A673 (cell line): ENCODE measurements around the gene MLIP. TPM values are rescaled to one million over a fixed set of nuclear protein-coding genes. Genes with fewer than 3 reads are reported as not detected.

ENCODE experiments used
- BruUV-seq: library from RNA; stranded (reverse); fragments of 400-500 nt; replicated peaks from 2 replicates; lab custom pipeline; 2021; lab: Mats Ljungman, UMichigan
- CTCF ChIA-PET: fragments of 300-600 bp; sonication (Branson Sonifier 250); formaldehyde crosslinking; loops from one replicate; lab custom pipeline; 2022; ENCODE audit warnings: antibody characterized with exemption; lab: Charles Lee
- POLR2A ChIA-PET: fragments of 300-600 bp; sonication (Branson Sonifier 250); formaldehyde crosslinking; loops from one replicate; lab custom pipeline; 2022; ENCODE audit warnings: antibody characterized with exemption; ENCODE audit not compliant: low non-redundant PET; lab: Charles Lee
- DNase-seq: peaks from one replicate; pipeline ENCODE4 v3.0.0-alpha.2; 2015; ENCODE audit warnings: low spot score
- H3K27ac ChIP-seq: fragments of 200-600 bp; sonication (generic); 2 replicates; pipeline ENCODE4 v1.5.1; 2016; ENCODE audit warnings: mixed run types, low read depth, mild to moderate bottlenecking, mixed read lengths, antibody characterized with exemption, low read length; ENCODE audit not compliant: poor library complexity, severe bottlenecking
- H3K27me3 ChIP-seq: fragments of 200-600 bp; sonication (generic); replicated peaks from 2 replicates; pipeline ENCODE4 v1.6.1; 2017; ENCODE audit warnings: mixed run types, low read depth, mild to moderate bottlenecking, mixed read lengths, antibody characterized with exemption, low read length; ENCODE audit not compliant: insufficient read depth, poor library complexity
- H3K36me3 ChIP-seq: fragments of 200-600 bp; sonication (generic); 2 replicates; pipeline ENCODE4 v1.6.1; 2016; ENCODE audit warnings: mixed run types, mild to moderate bottlenecking, mixed read lengths, antibody characterized with exemption, low read length; ENCODE audit not compliant: insufficient read depth, poor library complexity, severe bottlenecking
- H3K4me1 ChIP-seq: fragments of 200-600 bp; sonication (generic); 2 replicates; pipeline ENCODE4 v1.6.1; 2017; ENCODE audit warnings: mixed run types, mild to moderate bottlenecking, mixed read lengths, antibody characterized with exemption, low read length; ENCODE audit not compliant: insufficient read depth, poor library complexity, severe bottlenecking
- H3K4me3 ChIP-seq: fragments of 200-600 bp; sonication (generic); 2 replicates; pipeline ENCODE4 v1.5.1; 2016; ENCODE audit warnings: low read depth, mixed run types, mild to moderate bottlenecking, mixed read lengths, low read length; ENCODE audit not compliant: poor library complexity, severe bottlenecking
- H3K9me3 ChIP-seq: fragments of 200-600 bp; sonication (generic); 2 replicates; pipeline ENCODE4 v1.6.1; 2016; ENCODE audit warnings: mixed run types, low read depth, mild to moderate bottlenecking, mixed read lengths, antibody characterized with exemption, low read length; ENCODE audit not compliant: poor library complexity, severe bottlenecking
- CTCF ChIP-seq: fragments of 300-800, 200-600 bp; sonication (generic); conservative IDR thresholded peaks from 2 replicates; pipeline ENCODE4 v1.5.1; 2017; ENCODE audit warnings: low read depth, mild to moderate bottlenecking, antibody characterized with exemption, low read length, moderate library complexity, mixed read lengths
- EZH2 ChIP-seq: fragments of 200-600 bp; sonication (generic); IDR thresholded peaks from 2 replicates; pipeline ENCODE4 v1.6.1; 2017; ENCODE audit warnings: borderline replicate concordance, low read depth, mild to moderate bottlenecking, mixed read lengths, antibody characterized with exemption, low read length; ENCODE audit not compliant: poor library complexity, severe bottlenecking
- intact Hi-C: fragments of 100-400 bp; cut with micrococcal nuclease; formaldehyde crosslinking; loops from one replicate; pipeline ENCODE4 v1.10.0; 2022; ENCODE audit not compliant: unreplicated experiment
- total RNA-seq: library from RNA; stranded (reverse); gene quantifications from 2 replicates; pipeline ENCODE4 v1.2.3, GENCODE V29; 2021

The MLIP gene
- total RNA-seq, 1 experiment from 2014 or later, result 0.58 TPM

GRCh38 chr6:54138795-54139194 lies 27.6 kb downstream of the MLIP start:
- Histone ChIP-seq H3K27me3 (no peaks in the 10 kb centered on the region), H3K36me3 (no peaks in the 10 kb centered on the region), H3K4me1 (peaks cover 22% of the 10 kb centered on the region), H3K9me3 (no peaks in the 10 kb centered on the region), H3K4me3 (no peak overlapping the region), H3K27ac (no peak overlapping the region)
- POLR2A ChIA-PET, result no interaction called here
- no TSS peak for BruUV-seq
- intact Hi-C loops, result no loop called here
- no peak for DNase-seq
- CTCF ChIA-PET, result no interaction called here
- TF ChIP-seq CTCF, result no peak
- TF ChIP-seq EZH2, result no peak

GRCh38 chr6:54140811-54141210 lies 29.6 kb downstream of the MLIP start:
- intact Hi-C loops, result no loop called here
- POLR2A ChIA-PET, result no interaction called here
- H3K4me1 ChIP-seq, result peaks cover 11% of the 10 kb centered on the region
- no TSS peak for BruUV-seq
- no peaks in the 10 kb centered on the region for H3K27me3 ChIP-seq
- H3K4me3 ChIP-seq, result no peak overlapping the region
- H3K27ac ChIP-seq, result no peak overlapping the region
- no peak for DNase-seq
- TF ChIP-seq EZH2 (no peak), CTCF (no peak)
- CTCF ChIA-PET, result no interaction called here
- no peaks in the 10 kb centered on the region for H3K36me3 ChIP-seq
- H3K9me3 ChIP-seq, result no peaks in the 10 kb centered on the region

GRCh38 chr6:54142889-54143519 lies 31.8 kb downstream of the MLIP start:
- no TSS peak for BruUV-seq
- H3K27ac ChIP-seq, result no peak overlapping the region
- H3K36me3 ChIP-seq, result no peaks in the 10 kb centered on the region
- DNase-seq, result no peak
- H3K9me3 ChIP-seq, result no peaks in the 10 kb centered on the region
- CTCF ChIA-PET, result no interaction called here
- POLR2A ChIA-PET, result no interaction called here
- no peak for TF ChIP-seq CTCF
- TF ChIP-seq EZH2, result no peak
- H3K27me3 ChIP-seq, result no peaks in the 10 kb centered on the region
- no peaks in the 10 kb centered on the region for H3K4me1 ChIP-seq
- H3K4me3 ChIP-seq, result no peak overlapping the region
- intact Hi-C loops, result no loop called here
